K562 (cell line): ENCODE results near the gene MDM4. TPM values are rescaled to one million over a fixed set of nuclear protein-coding genes. Genes with fewer than 3 reads are reported as not detected.
"Not testable (repeated sequence)": the region's sequence is repeated elsewhere in the genome, so short reads cannot be mapped to it uniquely, and the experiment has no call there.

Experiments used
- ATAC-seq: fragments of 200-7000 bp; cut with Tn5 transposase; 3 replicates; pipeline ENCODE4 v1.9.1; 2020; ENCODE audit warnings: moderate library complexity
- BruUV-seq: library from RNA; stranded (reverse); fragments of 400-500 nt; replicated peaks from 2 replicates; lab custom pipeline; 2021; lab: Mats Ljungman, UMichigan
- CTCF ChIA-PET: fragments of 300-600 bp; formaldehyde crosslinking; extraction: SDS; loops from one replicate; lab custom pipeline; 2021; ENCODE audit warnings: low intra/inter-chr PET ratio; lab: Yijun Ruan, JAX
- POLR2A ChIA-PET: fragments of 300-600, 350-650 bp; sonication (Branson Sonifier 250); formaldehyde crosslinking; extraction: SDS; loops from one replicate; lab custom pipeline; 2021; ENCODE audit warnings: antibody characterized with exemption, inconsistent platforms; lab: Yijun Ruan, JAX
- DNase-seq, 4 experiments: peaks; one replicate each; pipeline versions ENCODE4 v3.0.0 to v3.0.0-alpha.2; 2011 to 2018; ENCODE audit warnings: low spot score in 3 of 4, mixed read lengths in 3 of 4; ENCODE audit errors: extremely low read depth in 1 of 4
- FAIRE-seq: peaks from 2 replicates; lab custom pipeline; 2011; peaks lifted over from hg19 to GRCh38; lab: Jason Lieb, UNC
- H2AFZ ChIP-seq: 2 replicates; pipeline ENCODE4 v1.6.0; 2011; ENCODE audit warnings: low read depth, low read length, control low read depth, inconsistent platforms
- H3K27ac ChIP-seq: fragments of 200-600 bp; 3 replicates; pipeline ENCODE4 v1.8.0; 2011; ENCODE audit warnings: low read depth, mild to moderate bottlenecking, control low read depth, inconsistent platforms, low read length, moderate library complexity, mixed read lengths; ENCODE audit errors: extremely low read depth
- H3K27me3 ChIP-seq, 2 experiments: fragments of 300-600 bp in 1 of 2; 2 replicates in 1 of 2; 3 replicates in 1 of 2; pipeline versions ENCODE4 v1.6.0 to v1.8.0; 2011; ENCODE audit warnings: inconsistent platforms in 2 of 2, low read length in 2 of 2, mild to moderate bottlenecking in 1 of 2, mixed read lengths in 1 of 2, moderate library complexity in 1 of 2; ENCODE audit not compliant: control insufficient read depth in 2 of 2, insufficient read depth in 2 of 2
- H3K36me3 ChIP-seq: fragments of 300-600 bp; 3 replicates; pipeline ENCODE4 v1.8.0; 2011; ENCODE audit warnings: mild to moderate bottlenecking, low read length, inconsistent platforms; ENCODE audit not compliant: control insufficient read depth, insufficient read depth
- H3K4me1 ChIP-seq, 2 experiments: fragments of 200-600 bp in 1 of 2; replicated peaks in 1 of 2; 2 replicates in 1 of 2; 3 replicates in 1 of 2; pipeline versions ENCODE4 v1.5.1 to v1.8.0; 2011; ENCODE audit warnings: inconsistent platforms in 2 of 2, low read length in 2 of 2, mild to moderate bottlenecking in 1 of 2, mixed read lengths in 1 of 2, moderate library complexity in 1 of 2; ENCODE audit not compliant: control insufficient read depth in 2 of 2, insufficient read depth in 2 of 2
- H3K4me2 ChIP-seq: 2 replicates; pipeline ENCODE4 v1.6.1; 2011; ENCODE audit warnings: low read length, control low read depth, inconsistent platforms, mixed read lengths; ENCODE audit not compliant: insufficient read depth
- H3K4me3 ChIP-seq: fragments of 200-600 bp; sonication (generic), shearing (Covaris generic); 2 replicates; pipeline ENCODE4 v1.5.1; 2016; ENCODE audit warnings: control low read depth, inconsistent platforms
- H3K79me2 ChIP-seq: fragments of 200-600 bp; 3 replicates; pipeline ENCODE4 v1.8.0; 2011; ENCODE audit warnings: low read length, inconsistent platforms; ENCODE audit not compliant: control insufficient read depth, insufficient read depth
- H3K9ac ChIP-seq, 2 experiments: 2 replicates each; pipeline versions ENCODE4 v1.6.0 to v1.6.1; 2011; ENCODE audit warnings: low read depth in 2 of 2, low read length in 2 of 2, control low read depth in 1 of 2, inconsistent platforms in 1 of 2, mild to moderate bottlenecking in 1 of 2, mixed read lengths in 1 of 2; ENCODE audit not compliant: insufficient read depth in 1 of 2
- H3K9me1 ChIP-seq: one replicate; pipeline ENCODE4 v1.6.0; 2011; ENCODE audit warnings: inconsistent platforms, mild to moderate bottlenecking, low read length, moderate library complexity; ENCODE audit not compliant: control insufficient read depth, insufficient read depth
- H3K9me3 ChIP-seq: replicated peaks from 2 replicates; pipeline ENCODE4 v1.5.1; 2011; ENCODE audit warnings: low read depth, low read length, inconsistent platforms; ENCODE audit not compliant: control insufficient read depth, insufficient read depth
- H4K20me1 ChIP-seq: replicated peaks from 2 replicates; pipeline ENCODE4 v1.6.1; 2011; ENCODE audit warnings: low read length, inconsistent platforms, mixed read lengths; ENCODE audit not compliant: control insufficient read depth, insufficient read depth
- CREBBP ChIP-seq: IDR thresholded peaks from one replicate; pipeline ENCODE4 v1.6.1; 2012; ENCODE audit warnings: low read depth, mild to moderate bottlenecking, control low read depth, inconsistent platforms, low read length
- DPF2 ChIP-seq: fragments of 450-650 bp; IDR thresholded peaks from 2 replicates; pipeline ENCODE4 v1.6.1; 2016
- MEIS2 ChIP-seq: fragments of 450-650 bp; IDR thresholded peaks from 2 replicates; pipeline ENCODE4 v1.6.1; 2014; ENCODE audit warnings: mild to moderate bottlenecking; ENCODE audit not compliant: partially characterized antibody
- RREB1 ChIP-seq: fragments of 250-450 bp; sonication (Bioruptor Pico); IDR thresholded peaks from 2 replicates; pipeline ENCODE4 v1.4.0; 2020
- WGBS: fragments of 100-300 bp; shearing (Covaris generic); methylation state at CpG from one replicate; pipeline ENCODE4 v1.1.6; 2016; ENCODE audit warnings: low coverage, mixed read lengths; ENCODE audit not compliant: insufficient coverage; ENCODE audit errors: missing lambda C conversion rate; 5-methylcytosine and 5-hydroxymethylcytosine counted together
- in situ Hi-C: fragments of 300-500 bp; cut with MboI; formaldehyde crosslinking; loops from 4 replicates; pipeline ENCODE4 v1.15.0; 2018; ENCODE audit warnings: inconsistent platforms, mixed read lengths
- intact Hi-C: fragments of 100-400 bp; cut with micrococcal nuclease; formaldehyde crosslinking; loops from 2 replicates; pipeline ENCODE4 v1.14.2; 2022
- polyA plus RNA-seq, 8 experiments: library from polyadenylated mRNA; depleted of rRNA in 4 of 8; stranded (reverse) in 5 of 8; unstranded in 3 of 8; fragments of >200 nt; fragmentation: Nextera tagmentation in 2 of 8; fragmentation: Illumina TruSeq in 1 of 8; extraction: Ambion mirVana in 2 of 8; extraction: Trizol in 1 of 8; gene quantifications; 2 replicates each; pipeline versions ENCODE4 v1.2.1 to v1.2.3, GENCODE V29; 2011 to 2014; ENCODE audit warnings: inconsistent platforms in 1 of 8, missing spikeins in 1 of 8
- total RNA-seq, 7 experiments: library from RNA; depleted of rRNA in 6 of 7; stranded (reverse); fragments of >200 nt in 6 of 7; fragmentation: Illumina TruSeq in 2 of 7; extraction: Trizol in 2 of 7; gene quantifications; 2 replicates each; pipeline versions ENCODE4 v1.2.1 to v1.2.3, GENCODE V29; 2011 to 2021; ENCODE audit warnings: low replicate concordance in 1 of 7
- TF ChIP-seq, protein P1 (sequence below), 2 experiments: fragments of 450-650 bp in 1 of 2; sonication (generic) in 1 of 2; formaldehyde crosslinking in 1 of 2; IDR thresholded peaks in 1 of 2; conservative IDR thresholded peaks in 1 of 2; 2 replicates each; pipeline versions ENCODE4 v1.6.1 to v1.8.1; 2016 to 2023; ENCODE audit warnings: mild to moderate bottlenecking in 2 of 2, moderate library complexity in 2 of 2, inconsistent platforms in 1 of 2, missing genetic modification reagents in 1 of 2

MDM4 gene
- total and polyA plus RNA-seq, 9 of the 15 experiments (the other 6 are each of a cell fraction or from before 2014, with no cell fraction given): 3.3 to 61.7 (median 21.2) TPM

GRCh38 chr1:204569478-204569877 lies 53.3 kb downstream of the MDM4 start (continued):
- TF ChIP-seq RREB1 (CRISPR knock-in tag) (no peak), CREBBP (no peak), DPF2 (no peak)

GRCh38 chr1:204570021-204570420 lies 53.8 kb downstream of the MDM4 start:
- CTCF ChIA-PET: interaction anchor here (6.2 kb wide), 1 partner anchor 237 kb away, joined by 159 read pairs; no protein-coding TSS in a partner anchor
- H4K20me1 ChIP-seq, H3K4me2 ChIP-seq: not testable (repeated sequence)

More at GRCh38 chr1:204570021-204570420, 53.8 kb downstream of the MDM4 start:
- BruUV-seq, H3K9ac ChIP-seq, H3K9me1 ChIP-seq, H2AFZ ChIP-seq: not testable (repeated sequence)
- 16% methylated on average over 3 of the region's 3 CpGs for WGBS
- TF ChIP-seq, protein P1, sequence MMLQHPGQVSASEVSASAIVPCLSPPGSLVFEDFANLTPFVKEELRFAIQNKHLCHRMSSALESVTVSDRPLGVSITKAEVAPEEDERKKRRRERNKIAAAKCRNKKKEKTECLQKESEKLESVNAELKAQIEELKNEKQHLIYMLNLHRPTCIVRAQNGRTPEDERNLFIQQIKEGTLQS (IDR thresholded peaks at IDR 0.05): peak; percentile 53
- TF ChIP-seq, protein P1 (CRISPR knock-in tag; conservative IDR thresholded peaks at IDR 0.05): not testable (repeated sequence)
- TF ChIP-seq MEIS2: peak; percentile 40
- TF ChIP-seq, all 486 proteins: peak for 2; not testable (repeated sequence) for 484
- DNase-seq, POLR2A ChIA-PET, FAIRE-seq, H3K27me3 ChIP-seq, H3K27ac ChIP-seq, H3K79me2 ChIP-seq, H3K4me3 ChIP-seq, in situ Hi-C loops, H3K9me3 ChIP-seq, H3K36me3 ChIP-seq, intact Hi-C loops, ATAC-seq: not testable (repeated sequence)
- peaks cover 3 to 13% of the 10 kb centered on the region in 2 experiments; a peak in 3 of 5 replicates for H3K4me1 ChIP-seq
